Stomach (tissue), 4 donors: ENCODE results near the gene DYNC1LI2.
A peak's percentile ranks its signal among the peaks of the same experiment; 100 is the strongest.

ENCODE experiments used
- CTCF ChIP-seq, 7 experiments: fragments of 450-650 bp in 4 of 7; fragments of 200-600 bp in 3 of 7; sonication (generic) in 3 of 7; IDR thresholded peaks; one replicate each; pipeline ENCODE4 v1.5.1; 2016 to 2019; ENCODE audit warnings: antibody characterized with exemption in 7 of 7, control low read depth in 2 of 7, mild to moderate bottlenecking in 1 of 7
- EP300 ChIP-seq: sonication (generic); formaldehyde crosslinking; IDR thresholded peaks from one replicate; pipeline ENCODE4 v1.6.1; 2017; ENCODE audit warnings: antibody characterized with exemption
- POLR2A ChIP-seq, 4 donors: fragments of 450-650 bp; IDR thresholded peaks; one replicate each; pipeline ENCODE4 v1.6.1; 2016; ENCODE audit warnings: antibody characterized with exemption in 4 of 4, control low read depth in 2 of 4, mild to moderate bottlenecking in 1 of 4, moderate library complexity in 1 of 4
- POLR2AphosphoS5 ChIP-seq, 3 donors: sonication (generic); formaldehyde crosslinking; IDR thresholded peaks; one replicate each; pipeline ENCODE4 v1.6.1; 2016; ENCODE audit warnings: antibody characterized with exemption in 3 of 3

DNA sequence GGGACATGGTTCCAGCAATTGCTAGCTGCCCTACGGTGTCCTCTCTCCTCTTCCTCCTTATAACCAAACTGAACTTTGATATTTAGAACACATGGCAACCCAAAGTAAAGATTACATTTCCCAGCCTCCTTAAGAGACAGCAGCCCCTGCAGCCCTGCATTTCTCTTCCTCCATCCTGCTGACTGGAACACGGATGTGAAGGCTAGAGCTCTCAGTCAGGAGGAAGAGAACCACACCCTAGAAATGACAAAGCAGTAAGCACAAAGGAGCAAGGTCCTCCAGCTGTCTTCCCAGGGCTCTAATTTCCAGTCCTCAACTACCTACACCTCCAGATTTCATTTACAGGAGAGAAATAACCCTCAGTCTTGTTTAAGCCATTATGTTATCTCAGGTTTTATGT, 10.9 kb downstream of the DYNC1LI2 start:
- no peak for TF ChIP-seq CTCF (IDR thresholded peaks at IDR 0.05)
- no peak for TF ChIP-seq POLR2A (IDR thresholded peaks at IDR 0.05)
- peak in 2 of 3 donors; percentile 50 to 66 for TF ChIP-seq POLR2AphosphoS5 (IDR thresholded peaks at IDR 0.05)
- no peak for TF ChIP-seq EP300
